K562 (cell line): ENCODE data around the gene ADGRD1.

Experiments
- CEBPG ChIP-seq, 3 experiments: fragments of 200-800 bp in 1 of 3; sonication (Bioruptor generic) in 1 of 3; sonication (generic) in 1 of 3; formaldehyde crosslinking in 1 of 3; IDR thresholded peaks in 2 of 3; conservative IDR thresholded peaks in 1 of 3; 2 replicates each; pipeline versions ENCODE4 v1.6.1 to v1.8.0; 2016 to 2022; ENCODE audit warnings: missing compliant biosample characterization in 2 of 3, missing genetic modification characterization in 2 of 3, mild to moderate bottlenecking in 1 of 3, missing genetic modification reagents in 1 of 3
- CTCF ChIP-seq, 3 experiments: IDR thresholded peaks in 2 of 3; conservative IDR thresholded peaks in 1 of 3; 2 replicates each; pipeline ENCODE4 v1.5.1; 2011 to 2012; ENCODE audit warnings: low read length in 3 of 3, mild to moderate bottlenecking in 3 of 3, control low read depth in 2 of 3, improper control_type of control experiment in 1 of 3, inconsistent platforms in 1 of 3, low read depth in 1 of 3, mixed read lengths in 1 of 3, moderate library complexity in 1 of 3; ENCODE audit not compliant: insufficient read depth in 2 of 3
- PTBP1 ChIP-seq: fragments of 200-400 bp; formaldehyde crosslinking; IDR thresholded peaks from 2 replicates; pipeline ENCODE4 v1.6.1; 2017; ENCODE audit warnings: low read depth, low read length
- SMC3 ChIP-seq: conservative IDR thresholded peaks from 2 replicates; pipeline ENCODE4 v1.6.1; 2011; ENCODE audit warnings: low read depth, low read length, improper control_type of control experiment; ENCODE audit not compliant: insufficient read depth
- SP1 ChIP-seq: sonication (generic); formaldehyde crosslinking; IDR thresholded peaks from 2 replicates; pipeline ENCODE4 v1.8.1; 2022; ENCODE audit warnings: mild to moderate bottlenecking, missing genetic modification reagents
- ZHX1 ChIP-seq: fragments of 150-350 bp; conservative IDR thresholded peaks from 2 replicates; pipeline ENCODE4 v1.6.1; 2014; ENCODE audit warnings: low read length
- ZNF121 ChIP-seq: sonication (generic); formaldehyde crosslinking; conservative IDR thresholded peaks from 2 replicates; pipeline ENCODE4 v1.8.0; 2022; ENCODE audit warnings: missing genetic modification reagents

- no peak for TF ChIP-seq SP1 (CRISPR knock-in tag)
- no peak for TF ChIP-seq CTCF (IDR thresholded peaks at IDR 0.05 in 2 of 3, conservative IDR thresholded peaks at IDR 0.05 in 1 of 3; ENCODE audit: insufficient read depth in 2 of 3, low read depth in 1 of 3, low read length in 3 of 3)
- no peak for TF ChIP-seq PTBP1
- no peak for TF ChIP-seq SMC3
- no peak for TF ChIP-seq ZNF121 (CRISPR knock-in tag)
- no peak for TF ChIP-seq ZHX1
- TF ChIP-seq CEBPG (CRISPR knock-in tag; IDR thresholded peaks at IDR 0.05): no peak
- no peak for TF ChIP-seq CEBPG (tag; conservative IDR thresholded peaks at IDR 0.05 in 1 of 2, IDR thresholded peaks at IDR 0.05 in 1 of 2)
Measured at GRCh38 chr12:130984183-130985058, 30.7 kb downstream of the ADGRD1 start.
